HG03520 (cell line): ENCODE results near the gene TEX52.

Experiments
- ATAC-seq: cut with Tn5 transposase; IDR thresholded peaks from one replicate; pipeline ENCODE4 v1.9.1; 2021; ENCODE audit warnings: mild to moderate bottlenecking, moderate library complexity; ENCODE audit not compliant: unreplicated experiment

The TEX52 gene

GRCh38 chr12:2801044-2801783 lies 55.6 kb downstream of the TEX52 start:
- no peak for ATAC-seq

- no peak for ATAC-seq
These were observed 56.7 kb downstream of the TEX52 start for GRCh38 chr12:2800046-2800570.
